Right lobe of liver (tissue), 6 donors: ENCODE measurements around the gene TGM2. TPM values are rescaled to one million over a fixed set of nuclear protein-coding genes. Genes with fewer than 3 reads are reported as not detected.

Source experiments
- ATAC-seq, 4 donors: fragments of 200-7000 bp; cut with Tn5 transposase; one replicate each; pipeline ENCODE4 v1.9.1; 2020; ENCODE audit warnings: mild to moderate bottlenecking in 4 of 4, moderate library complexity in 4 of 4
- DNase-seq, 3 donors: peaks; one replicate each; pipeline ENCODE4 v3.0.0-alpha.2; 2020
- H3K27ac ChIP-seq, 3 donors: fragments of 200-600 bp; one replicate each; pipeline ENCODE4 v1.8.0; 2022
- H3K27me3 ChIP-seq, 2 donors: fragments of 200-600 bp; one replicate each; pipeline ENCODE4 v1.8.0; 2022
- H3K36me3 ChIP-seq, 4 donors: fragments of 200-600 bp; sonication (generic) in 1 of 4; one replicate each; pipeline versions ENCODE4 v1.5.1 to v1.8.0; 2017 to 2022; ENCODE audit warnings: control low read depth in 1 of 4
- H3K4me1 ChIP-seq, 4 donors: fragments of 200-600 bp; sonication (generic) in 1 of 4; one replicate each; pipeline versions ENCODE4 v1.5.1 to v1.8.0; 2017 to 2022; ENCODE audit warnings: control low read depth in 1 of 4
- H3K4me3 ChIP-seq, 3 donors: fragments of 200-600 bp; one replicate each; pipeline ENCODE4 v1.8.0; 2022
- H3K9me3 ChIP-seq, 4 donors: fragments of 200-600 bp; sonication (generic) in 1 of 4; one replicate each; pipeline versions ENCODE4 v1.5.1 to v1.8.0; 2017 to 2022; ENCODE audit warnings: control low read depth in 1 of 4
- POLR2A ChIP-seq: fragments of 450-650 bp; IDR thresholded peaks from one replicate; pipeline ENCODE4 v1.6.1; 2017; ENCODE audit warnings: antibody characterized with exemption, mild to moderate bottlenecking
- WGBS: methylation state at CpG from one replicate; pipeline ENCODE4 v1.1.6; 2018; ENCODE audit warnings: low coverage, low lambda C conversion rate; ENCODE audit not compliant: insufficient coverage; ENCODE audit errors: missing lambda C conversion rate; 5-methylcytosine and 5-hydroxymethylcytosine counted together
- intact Hi-C, 2 donors: fragments of 100-400 bp; cut with DNase I; formaldehyde crosslinking; loops; one replicate each; pipeline versions ENCODE4 v1.11.2 to v1.14.1; 2022
- total RNA-seq, 6 experiments: library from RNA; depleted of rRNA in 2 of 6; stranded (reverse); fragments of >200 nt in 2 of 6; fragmentation: NEBNext Ultra II Directional in 3 of 6; extraction: Animal tissue kit (Norgen Biotek cat#: 25700) in 3 of 6; gene quantifications; one replicate each; pipeline versions ENCODE4 v1.1.0 to v1.2.4, GENCODE V29; 2016 to 2023
- TF ChIP-seq, protein P1 (sequence below), 4 donors: fragments of 200-600 bp in 3 of 4; fragments of 450-650 bp in 1 of 4; IDR thresholded peaks; one replicate each; pipeline versions ENCODE4 v1.5.1 to v1.8.0; 2016 to 2022; ENCODE audit warnings: antibody characterized with exemption in 4 of 4, mild to moderate bottlenecking in 2 of 4
- donor health status: DM: no; HTN: yes; CAD: no.
- donor health status: DM: no; HTN: no; CAD: no.
- donor health status: DM: no; HTN: no; CAD: no.
- donor health status: DM: no; HTN: yes; CAD: no.
- donor health status: DM: no; HTN: yes; CAD: no.

The TGM2 gene
- total RNA-seq, 6 experiments from 2014 or later = 135 to 940 (median 474) TPM

DNA sequence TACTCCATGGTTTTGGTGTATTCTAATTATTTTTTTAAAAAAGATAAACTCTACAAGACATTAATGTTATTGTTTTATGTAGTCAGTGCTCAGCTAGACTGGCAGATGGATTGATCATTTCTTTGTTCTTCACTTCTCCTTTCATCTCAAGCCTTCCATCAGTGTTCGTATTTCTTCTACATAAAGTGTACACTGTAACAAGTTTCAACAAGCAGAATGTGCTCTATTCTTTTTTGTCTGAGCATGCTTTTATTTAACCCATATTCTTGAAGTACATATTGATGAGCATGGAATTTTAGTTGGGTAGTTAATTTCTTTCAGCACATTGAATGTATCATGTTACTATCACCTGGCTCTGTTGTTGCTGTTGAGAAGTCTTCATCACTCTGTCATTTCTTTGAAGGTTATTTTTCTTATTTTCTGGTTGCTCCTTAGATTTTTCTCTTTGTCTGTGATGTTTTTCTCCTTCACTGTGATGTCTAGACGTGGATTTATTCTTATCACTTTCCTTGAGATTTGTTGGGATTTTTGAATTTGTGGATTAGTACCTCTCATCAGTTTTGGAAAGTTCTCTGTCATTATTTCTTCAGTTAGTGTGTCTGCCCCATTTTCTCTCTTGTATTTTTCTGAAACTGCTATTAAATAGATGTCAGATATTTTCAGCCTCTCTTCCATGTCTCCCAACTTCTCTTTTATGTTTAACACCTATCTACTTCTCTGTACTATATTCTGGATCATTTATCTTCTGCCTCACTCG is 48.5 kb downstream of the TGM2 start:
- Histone ChIP-seq H3K9me3 (no peaks in the 10 kb centered on the region), H3K27me3 (no peaks in the 10 kb centered on the region), H3K4me1 (no peaks in the 10 kb centered on the region), H3K4me3 (no peak overlapping the region), H3K27ac (no peak overlapping the region), H3K36me3 (no peaks in the 10 kb centered on the region)
- DNase-seq (no peak), ATAC-seq (no peak)
- intact Hi-C loops = no loop called here
- 64% methylated on average over 3 of the region's 3 CpGs for WGBS
- TF ChIP-seq, protein P1, sequence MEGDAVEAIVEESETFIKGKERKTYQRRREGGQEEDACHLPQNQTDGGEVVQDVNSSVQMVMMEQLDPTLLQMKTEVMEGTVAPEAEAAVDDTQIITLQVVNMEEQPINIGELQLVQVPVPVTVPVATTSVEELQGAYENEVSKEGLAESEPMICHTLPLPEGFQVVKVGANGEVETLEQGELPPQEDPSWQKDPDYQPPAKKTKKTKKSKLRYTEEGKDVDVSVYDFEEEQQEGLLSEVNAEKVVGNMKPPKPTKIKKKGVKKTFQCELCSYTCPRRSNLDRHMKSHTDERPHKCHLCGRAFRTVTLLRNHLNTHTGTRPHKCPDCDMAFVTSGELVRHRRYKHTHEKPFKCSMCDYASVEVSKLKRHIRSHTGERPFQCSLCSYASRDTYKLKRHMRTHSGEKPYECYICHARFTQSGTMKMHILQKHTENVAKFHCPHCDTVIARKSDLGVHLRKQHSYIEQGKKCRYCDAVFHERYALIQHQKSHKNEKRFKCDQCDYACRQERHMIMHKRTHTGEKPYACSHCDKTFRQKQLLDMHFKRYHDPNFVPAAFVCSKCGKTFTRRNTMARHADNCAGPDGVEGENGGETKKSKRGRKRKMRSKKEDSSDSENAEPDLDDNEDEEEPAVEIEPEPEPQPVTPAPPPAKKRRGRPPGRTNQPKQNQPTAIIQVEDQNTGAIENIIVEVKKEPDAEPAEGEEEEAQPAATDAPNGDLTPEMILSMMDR (IDR thresholded peaks at IDR 0.05) = no peak
- no peak for TF ChIP-seq POLR2A

DNA sequence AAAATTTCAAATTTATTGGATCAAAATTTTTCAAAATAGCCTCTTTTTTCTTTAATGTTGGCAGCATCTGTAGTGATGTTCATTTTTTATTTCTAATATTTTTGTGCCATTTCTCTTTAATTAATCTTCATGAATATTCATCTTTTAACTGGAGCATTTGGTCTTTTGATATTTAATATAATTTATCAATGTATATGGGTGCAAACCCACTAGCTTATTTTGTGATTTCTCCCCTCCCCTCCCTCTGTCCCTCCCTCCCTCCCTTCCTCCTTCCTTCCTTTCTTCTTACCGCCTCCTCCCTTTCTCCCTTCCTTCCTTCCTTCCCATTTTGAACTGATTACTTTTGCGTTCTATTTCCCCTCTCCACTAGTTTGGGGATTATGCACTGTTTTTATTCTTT is 49.2 kb downstream of the TGM2 start:
- intact Hi-C loops = no loop called here

DNA sequence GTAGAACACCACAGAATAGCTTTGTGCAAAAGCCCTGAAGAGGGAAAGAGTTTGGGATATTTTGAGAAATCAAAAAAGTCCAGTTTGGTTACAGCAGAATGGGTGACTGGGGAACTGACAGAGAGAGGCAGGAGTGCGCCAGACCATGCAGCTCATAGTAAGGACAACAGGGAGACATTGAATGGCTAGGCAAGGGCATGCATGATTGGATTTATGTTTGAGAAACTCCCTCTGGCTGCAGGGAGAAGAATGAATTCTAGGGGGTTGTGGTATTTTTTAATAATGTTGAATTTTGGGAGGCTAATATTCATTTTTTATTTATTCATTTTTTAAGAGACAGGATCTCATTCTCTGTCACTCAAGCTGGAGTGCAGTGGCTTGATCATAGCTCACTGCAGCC is 49.9 kb downstream of the TGM2 start:
- H3K36me3 ChIP-seq = no peaks in the 10 kb centered on the region
- H3K27ac ChIP-seq = no peak overlapping the region
- H3K27me3 ChIP-seq = no peaks in the 10 kb centered on the region
- intact Hi-C loops = no loop called here
- ATAC-seq (peak in 1 of 4 donors; percentile 22), DNase-seq (no peak)
- TF ChIP-seq, protein P1 (IDR thresholded peaks at IDR 0.05) = peak in 2 of 4 donors; percentile 5 to 15
- TF ChIP-seq POLR2A = no peak
- no peaks in the 10 kb centered on the region for H3K4me1 ChIP-seq
- no peak overlapping the region for H3K4me3 ChIP-seq
- H3K9me3 ChIP-seq = no peaks in the 10 kb centered on the region
- 100% methylated on average over 1 of the region's 1 CpG for whole genome bisulfite sequencing

More for the DNA sequence above, 49.2 kb downstream of the TGM2 start:
- no peak for DNase-seq
- H3K9me3 ChIP-seq = no peaks in the 10 kb centered on the region
- no peak overlapping the region for H3K4me3 ChIP-seq
- no peak for TF ChIP-seq POLR2A
- TF ChIP-seq, protein P1 (IDR thresholded peaks at IDR 0.05) = no peak
- no peaks in the 10 kb centered on the region for H3K4me1 ChIP-seq
- no peak for ATAC-seq
- H3K36me3 ChIP-seq = no peaks in the 10 kb centered on the region
- no peaks in the 10 kb centered on the region for H3K27me3 ChIP-seq
- WGBS = 36% methylated on average over 2 of the region's 2 CpGs
- H3K27ac ChIP-seq = no peak overlapping the region

DNA sequence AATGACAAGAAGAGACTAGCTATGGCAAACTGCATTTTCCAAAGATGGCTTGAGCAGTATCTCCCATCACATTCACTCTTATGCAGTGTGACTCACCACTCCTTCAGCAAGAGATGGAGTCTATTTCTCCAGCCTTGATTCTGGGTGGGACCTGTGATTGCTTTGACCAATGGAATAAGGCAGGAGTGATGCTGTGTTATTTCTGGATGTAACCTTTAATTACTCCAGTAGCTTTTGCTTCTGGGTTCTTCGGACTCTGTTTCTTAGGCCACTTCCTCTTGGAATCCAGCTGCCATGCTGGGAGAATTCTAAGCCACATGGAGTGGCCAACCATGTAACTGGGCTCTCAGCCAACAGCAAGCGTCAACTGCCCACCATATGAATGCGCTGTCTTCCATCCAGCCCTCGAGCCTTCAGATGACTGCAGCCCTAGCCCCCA is 50.7 kb downstream of the TGM2 start:
- Histone ChIP-seq H3K36me3 (no peaks in the 10 kb centered on the region), H3K9me3 (no peaks in the 10 kb centered on the region), H3K4me3 (no peak overlapping the region), H3K27ac (no peak overlapping the region), H3K4me1 (peaks cover 0 to 8% (median 0%) of the 10 kb centered on the region in 4 donors), H3K27me3 (no peaks in the 10 kb centered on the region)
- ATAC-seq = no peak
- intact Hi-C loops = no loop called here
- TF ChIP-seq POLR2A = no peak
- TF ChIP-seq, protein P1 (IDR thresholded peaks at IDR 0.05) = no peak
- DNase-seq = no peak
- WGBS = 96% methylated on average over 4 of the region's 4 CpGs
